ENCODE data around the gene SEBOX.

SEBOX gene

GRCh38 chr17:28324267-28324745 lies 40.7 kb downstream of the SEBOX start:
- in situ Hi-C loops (cut with HindIII; ENCODE audit: low sequenced_read_pairs): no loop called here

DNA sequence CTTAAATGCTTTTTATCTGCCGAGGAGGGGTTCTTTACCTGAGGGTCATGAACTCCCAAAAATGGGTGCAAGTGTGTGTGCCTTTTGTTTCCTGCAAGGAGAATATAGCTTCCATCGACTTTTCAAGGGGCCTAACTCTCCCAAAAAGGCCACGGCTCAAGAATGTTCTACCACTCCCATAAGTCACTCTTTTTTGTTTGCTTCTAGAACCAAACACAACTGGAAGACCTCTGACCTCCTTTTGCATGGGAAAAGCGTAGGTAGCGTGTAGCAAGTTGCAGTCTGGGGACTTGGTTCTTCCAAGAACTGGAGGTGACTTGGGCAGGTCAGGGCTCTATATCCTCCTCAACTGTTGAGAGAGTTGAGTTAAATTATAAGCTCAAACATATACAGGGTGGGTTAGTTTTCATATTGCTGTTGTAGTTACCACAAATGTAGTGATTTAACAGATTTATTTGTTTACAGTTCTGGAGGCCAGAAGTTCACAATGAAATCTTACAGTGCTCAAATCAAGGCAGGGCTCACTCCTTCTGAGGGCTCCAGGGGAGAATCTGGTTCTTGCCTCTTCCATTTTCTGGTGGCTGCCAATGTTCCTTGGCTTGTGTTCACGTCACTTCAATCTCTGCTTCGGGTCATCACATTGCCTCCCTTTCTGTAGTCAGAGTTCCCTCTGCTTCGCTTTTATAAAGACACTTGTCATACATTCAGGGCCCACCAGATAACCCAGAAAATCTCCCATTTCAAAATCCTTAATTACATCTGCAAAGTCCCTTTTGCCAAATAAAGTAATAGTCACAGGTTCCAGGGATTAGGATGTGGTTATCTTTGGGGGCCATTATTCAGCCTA lies 44.6 kb downstream of the SEBOX start:
- in situ Hi-C loops (cut with HindIII; ENCODE audit: low sequenced_read_pairs): no loop called here

GRCh38 chr17:28319598-28319935 lies 45.4 kb downstream of the SEBOX start:
- in situ Hi-C loops (cut with HindIII; ENCODE audit: low sequenced_read_pairs): no loop called here

DNA sequence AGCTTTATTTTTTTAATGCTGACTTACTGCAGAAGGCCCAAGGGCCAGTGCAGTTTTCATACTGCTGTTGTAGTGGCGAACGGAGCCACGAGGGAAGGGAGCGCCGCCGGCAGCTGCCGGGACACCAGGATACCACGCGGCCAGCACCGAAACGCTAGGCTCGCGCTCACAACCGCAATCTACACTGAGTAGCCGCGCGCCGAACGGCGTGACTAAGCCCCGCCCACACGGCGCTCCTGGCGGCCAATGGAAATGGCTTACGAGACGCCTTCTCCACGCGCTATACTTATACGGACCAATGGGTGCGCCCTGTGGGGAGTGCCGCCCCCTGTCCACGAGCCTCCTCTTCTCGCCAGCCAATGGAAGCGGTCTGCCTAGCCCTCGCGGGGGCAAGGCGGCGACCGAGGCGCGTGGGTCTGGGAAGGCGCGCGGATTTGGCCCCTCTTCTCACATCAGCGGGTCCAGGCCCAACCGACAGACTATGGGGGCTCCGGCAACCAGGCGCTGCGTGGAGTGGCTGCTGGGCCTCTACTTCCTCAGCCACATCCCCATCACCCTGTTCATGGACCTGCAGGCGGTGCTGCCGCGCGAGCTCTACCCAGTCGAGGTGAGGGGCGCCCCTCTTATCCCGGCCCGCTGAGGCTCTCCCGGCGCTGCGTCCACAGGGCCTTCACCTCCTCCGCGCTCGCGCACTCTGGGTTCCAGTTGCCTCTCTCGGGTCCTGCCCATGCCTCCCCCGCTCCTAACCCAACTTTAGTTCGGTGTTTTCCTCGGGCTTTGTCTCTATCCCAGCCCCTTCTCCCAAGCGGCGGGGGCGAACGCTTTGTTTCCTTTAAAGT lies 46.0 kb downstream of the SEBOX start, which contains the start of gene TMEM97:
TSS of gene TMEM97 (plus strand) at position 442 of the 839 bp plus-strand sequence. CDS start at position 482, 40 bp downstream.
- in situ Hi-C loops (cut with HindIII; ENCODE audit: low sequenced_read_pairs): no loop called here

- in situ Hi-C loops (cut with HindIII; ENCODE audit: low sequenced_read_pairs): no loop called here
Measured at GRCh38 chr17:28317966-28318758, 46.8 kb downstream of the SEBOX start.

DNA sequence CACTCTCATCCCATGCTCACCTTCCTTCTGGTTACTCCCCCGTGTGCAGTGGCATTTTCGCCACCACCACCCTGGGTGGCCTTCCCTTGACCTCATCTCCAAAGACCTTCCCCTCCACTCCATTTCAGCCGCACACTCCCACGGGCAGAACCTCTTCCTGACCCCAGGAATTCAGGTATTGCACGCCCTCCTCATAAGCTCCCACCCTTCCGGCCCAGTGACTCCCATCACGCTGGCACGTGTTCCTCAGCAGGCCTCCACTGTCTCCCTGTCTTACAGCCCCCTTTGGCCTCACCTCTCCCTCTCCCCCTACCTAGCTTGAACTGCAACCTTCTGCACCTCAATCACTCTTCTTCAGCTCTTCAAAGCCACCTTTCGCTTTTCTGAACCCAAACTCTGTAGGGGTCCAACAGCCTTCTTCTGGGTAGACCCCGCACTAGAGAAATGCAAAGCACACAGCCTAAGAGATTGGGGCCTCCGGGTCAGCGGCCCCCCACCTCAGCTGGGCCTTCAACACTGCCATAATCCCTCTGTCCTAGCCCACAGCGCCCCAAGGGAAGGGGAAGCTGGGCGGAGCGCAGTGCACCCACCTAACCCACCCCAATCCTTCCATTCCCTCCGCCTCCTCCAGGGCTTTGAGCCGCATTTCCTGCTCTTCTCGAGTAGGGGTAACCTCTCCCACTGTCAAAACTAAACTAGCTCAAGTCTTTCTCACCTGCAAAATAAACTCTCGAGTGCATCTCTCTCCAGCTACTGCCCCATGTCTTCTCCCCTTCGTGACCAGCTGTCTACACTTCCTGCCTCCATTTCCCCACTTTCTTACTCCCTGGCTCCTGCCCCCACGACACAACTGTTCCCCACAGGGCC lies 47.7 kb downstream of the SEBOX start:
- in situ Hi-C loops (cut with HindIII; ENCODE audit: low sequenced_read_pairs): no loop called here

- in situ Hi-C loops (cut with HindIII; ENCODE audit: low sequenced_read_pairs): no loop called here
Measured at GRCh38 chr17:28315846-28316705, 48.9 kb downstream of the SEBOX start.

GRCh38 chr17:28313841-28314240 lies 51.2 kb downstream of the SEBOX start:
- in situ Hi-C loops (cut with HindIII; ENCODE audit: low sequenced_read_pairs): no loop called here
